ENCODE results near the gene RAB15.
A peak's percentile ranks its signal among the peaks of the same experiment; 100 is the strongest.

The RAB15 gene

GRCh38 chr14:64919215-64919614 is 52.9 kb downstream of the RAB15 start:
- Histone ChIP-seq H3K9ac (ENCODE audit: low read length) (no peak overlapping the region), H3K79me2 (ENCODE audit: insufficient read depth, low read length) (peaks cover 94% of the 10 kb centered on the region), H3K36me3 (ENCODE audit: low read length) (peaks cover 6% of the 10 kb centered on the region), H4K20me1 (ENCODE audit: low read depth, low read length) (peaks cover 8% of the 10 kb centered on the region), H3K4me3 (ENCODE audit: insufficient read depth, low read length, poor library complexity, severe bottlenecking) (no peak overlapping the region), H3F3A (ENCODE audit: insufficient read depth) (peaks cover 10% of the 10 kb centered on the region; the same call in 1 of the 2 replicates), H3K27ac (ENCODE audit: low read depth, low read length) (no peak overlapping the region), H3K27me3 (ENCODE audit: low read length) (no peaks in the 10 kb centered on the region), H3K4me2 (ENCODE audit: low read depth, low read length, poor library complexity, severe bottlenecking) (no peak overlapping the region), H3K9me3 (ENCODE audit: insufficient read depth, low read length) (no peaks in the 10 kb centered on the region), H3K9me2 (replicated peaks; ENCODE audit: insufficient read depth, low read length) (no peaks in the 10 kb centered on the region), H2AFZ (ENCODE audit: low read depth, low read length, severe bottlenecking) (no peak overlapping the region)
- TF ChIP-seq CTCF (IDR thresholded peaks at IDR 0.05; ENCODE audit: insufficient read depth, low read length, poor library complexity, severe bottlenecking) (no peak), EZH2phosphoT487 (conservative IDR thresholded peaks at IDR 0.05; ENCODE audit: low read length) (no peak)

- no peaks in the 10 kb centered on the region for H3K36me3 ChIP-seq (ENCODE audit: low read length)
- peaks cover 8% of the 10 kb centered on the region for H4K20me1 ChIP-seq (ENCODE audit: low read depth, low read length)
- peaks cover 86% of the 10 kb centered on the region for H3K79me2 ChIP-seq (ENCODE audit: insufficient read depth, low read length)
- H3K9me2 ChIP-seq (replicated peaks; ENCODE audit: insufficient read depth, low read length): no peaks in the 10 kb centered on the region
- no peaks in the 10 kb centered on the region for H3K9me3 ChIP-seq (ENCODE audit: insufficient read depth, low read length)
- TF ChIP-seq CTCF (IDR thresholded peaks at IDR 0.05; ENCODE audit: insufficient read depth, low read length, poor library complexity, severe bottlenecking) (no peak), EZH2phosphoT487 (conservative IDR thresholded peaks at IDR 0.05; ENCODE audit: low read length) (no peak)
- no peaks in the 10 kb centered on the region for H3K27me3 ChIP-seq (ENCODE audit: low read length)
- H2AFZ ChIP-seq (ENCODE audit: low read depth, low read length, severe bottlenecking): no peak overlapping the region
- H3K9ac ChIP-seq (ENCODE audit: low read length): no peak overlapping the region
- H3F3A ChIP-seq (ENCODE audit: insufficient read depth): peaks cover 5% of the 10 kb centered on the region; the same call in 1 of the 2 replicates
- H3K4me3 ChIP-seq (ENCODE audit: insufficient read depth, low read length, poor library complexity, severe bottlenecking): no peak overlapping the region
- H3K27ac ChIP-seq (ENCODE audit: low read depth, low read length): no peak overlapping the region
- no peak overlapping the region for H3K4me2 ChIP-seq (ENCODE audit: low read depth, low read length, poor library complexity, severe bottlenecking)
Measured at GRCh38 chr14:64918216-64918615, 53.9 kb downstream of the RAB15 start.

GRCh38 chr14:64915797-64916196 is 56.3 kb downstream of the RAB15 start:
- H3K4me2 ChIP-seq (ENCODE audit: low read depth, low read length, poor library complexity, severe bottlenecking): peak overlapping the region; percentile 79

More at GRCh38 chr14:64915797-64916196, 56.3 kb downstream of the RAB15 start:
- H2AFZ ChIP-seq (ENCODE audit: low read depth, low read length, severe bottlenecking): no peak overlapping the region
- H3K9me2 ChIP-seq (replicated peaks; ENCODE audit: insufficient read depth, low read length): no peaks in the 10 kb centered on the region
- peak overlapping the region; percentile 93; the same call in 1 of the 2 replicates for H3K9ac ChIP-seq (ENCODE audit: low read length)
- H3K4me3 ChIP-seq (ENCODE audit: insufficient read depth, low read length, poor library complexity, severe bottlenecking): peak overlapping the region; percentile 90
- no peaks in the 10 kb centered on the region for H3K9me3 ChIP-seq (ENCODE audit: insufficient read depth, low read length)
- no peaks in the 10 kb centered on the region for H3K36me3 ChIP-seq (ENCODE audit: low read length)
- no peak overlapping the region for H3K27ac ChIP-seq (ENCODE audit: low read depth, low read length)
- peaks cover 5% of the 10 kb centered on the region; the same call in 1 of the 2 replicates for H3F3A ChIP-seq (ENCODE audit: insufficient read depth)
- peaks cover 64% of the 10 kb centered on the region for H3K79me2 ChIP-seq (ENCODE audit: insufficient read depth, low read length)
- peaks cover 8% of the 10 kb centered on the region for H4K20me1 ChIP-seq (ENCODE audit: low read depth, low read length)
- H3K27me3 ChIP-seq (ENCODE audit: low read length): no peaks in the 10 kb centered on the region
- TF ChIP-seq EZH2phosphoT487 (conservative IDR thresholded peaks at IDR 0.05; ENCODE audit: low read length): no peak
- TF ChIP-seq CTCF (IDR thresholded peaks at IDR 0.05; ENCODE audit: insufficient read depth, low read length, poor library complexity, severe bottlenecking): no peak

All from SU-DHL-6 (cell line).